Measurements from ENCODE around the gene FAM9C.

DNA sequence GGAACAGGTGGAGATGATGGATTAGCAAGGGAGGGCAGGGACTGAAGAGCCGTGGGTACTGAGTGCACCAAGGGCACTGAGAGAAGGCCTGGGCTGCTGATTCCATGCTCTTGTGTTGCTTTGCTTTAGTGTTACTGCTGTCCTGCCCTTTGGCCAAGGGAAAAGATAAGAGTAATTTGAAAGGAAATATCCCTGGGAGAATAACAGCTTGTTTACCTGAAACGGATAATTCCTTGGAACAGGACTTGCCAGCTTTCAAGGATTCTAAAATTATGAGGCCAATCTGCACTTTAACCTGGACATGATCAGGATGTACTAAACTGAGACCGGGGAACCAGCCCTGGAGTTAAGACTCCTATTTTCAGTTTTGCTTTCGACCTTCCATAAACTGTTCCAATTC is 20.4 kb downstream of the FAM9C start:
- no peak for TF ChIP-seq POLR2A (IDR thresholded peaks at IDR 0.05; ENCODE audit: low read length)
- TF ChIP-seq GATA1 (IDR thresholded peaks at IDR 0.05; ENCODE audit: low read depth, low read length) = no peak
